ENCODE results near the gene PLCL1. TPM values are rescaled to one million over a fixed set of nuclear protein-coding genes. Genes with fewer than 3 reads are reported as not detected.

The PLCL1 gene
- total RNA-seq, 1 donor from 2014 or later, result 0.04 TPM

DNA sequence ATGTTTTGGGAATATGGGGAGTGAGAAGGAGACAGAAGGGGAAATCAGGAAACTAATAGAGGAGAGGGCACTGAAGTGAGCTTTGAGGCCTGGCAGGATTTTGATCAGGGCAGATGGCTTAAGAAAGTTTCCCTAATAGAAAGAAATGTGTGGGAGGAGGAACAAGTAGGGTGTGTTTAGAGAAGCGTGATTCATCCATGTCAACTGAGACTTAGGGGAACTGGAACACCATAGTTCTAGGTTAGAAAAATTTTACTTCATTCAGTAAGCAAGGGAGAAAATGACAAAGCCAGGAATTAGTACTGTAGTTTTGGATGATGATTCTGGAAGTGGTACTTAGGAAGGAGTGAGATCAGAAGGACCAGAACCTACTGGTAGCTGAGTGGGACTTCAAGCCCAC lies 296.0 kb downstream of the PLCL1 start:
- Mint-ChIP-seq H3K4me3 (no peak overlapping the region), H3K36me3 (ENCODE audit: low read depth) (no peaks in the 10 kb centered on the region), H3K27me3 (no peaks in the 10 kb centered on the region), H3K9me3 (peaks cover 1% of the 10 kb centered on the region), H3K4me1 (no peaks in the 10 kb centered on the region), H3K27ac (no peak overlapping the region)
- ATAC-seq (ENCODE audit: low read depth), result no peak
- no peak for TF ChIP-seq CTCF (IDR thresholded peaks at IDR 0.05)
- POLR2A ChIA-PET, result no interaction called here
- DNase-seq, result no peak
- CTCF ChIA-PET, result no interaction called here
- intact Hi-C loops (cut with micrococcal nuclease), result no loop called here

DNA sequence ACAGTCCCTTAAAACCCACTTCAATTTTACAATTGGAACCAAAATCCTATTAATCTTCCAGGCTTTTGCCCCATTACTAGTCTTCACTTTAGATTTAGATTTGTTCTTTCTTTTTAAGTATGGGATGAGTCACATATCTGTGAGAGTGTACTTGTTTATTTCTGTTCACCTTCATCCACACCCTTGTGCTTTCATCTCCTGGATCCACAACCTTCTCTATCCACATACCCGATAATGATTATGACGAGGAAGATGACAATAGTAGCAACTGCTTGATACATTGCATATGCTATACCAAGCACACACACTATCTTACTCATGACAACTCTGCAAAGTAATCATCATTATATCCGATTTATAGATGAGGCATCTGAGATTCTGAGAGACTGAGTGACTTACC lies 297.3 kb downstream of the PLCL1 start:
- intact Hi-C loops (cut with micrococcal nuclease), result no loop called here
- ChIA-PET POLR2A (no interaction called here), CTCF (no interaction called here)
- H3K27me3 Mint-ChIP-seq, result no peaks in the 10 kb centered on the region
- no peak for ATAC-seq (ENCODE audit: low read depth)
- no peak overlapping the region for H3K27ac Mint-ChIP-seq
- H3K4me1 Mint-ChIP-seq, result no peaks in the 10 kb centered on the region
- TF ChIP-seq CTCF (IDR thresholded peaks at IDR 0.05), result no peak
- H3K9me3 Mint-ChIP-seq, result peaks cover 1% of the 10 kb centered on the region
- DNase-seq, result no peak
- no peaks in the 10 kb centered on the region for H3K36me3 Mint-ChIP-seq (ENCODE audit: low read depth)
- H3K4me3 Mint-ChIP-seq, result no peak overlapping the region

GRCh38 chr2:198102120-198102519 lies 297.7 kb downstream of the PLCL1 start:
- H3K27ac Mint-ChIP-seq, result no peak overlapping the region
- H3K9me3 Mint-ChIP-seq, result peaks cover 1% of the 10 kb centered on the region
- H3K4me3 Mint-ChIP-seq, result no peak overlapping the region
- no peak for DNase-seq
- ChIA-PET POLR2A (no interaction called here), CTCF (no interaction called here)
- intact Hi-C loops (cut with micrococcal nuclease), result no loop called here
- ATAC-seq (ENCODE audit: low read depth), result no peak
- no peaks in the 10 kb centered on the region for H3K27me3 Mint-ChIP-seq
- no peaks in the 10 kb centered on the region for H3K4me1 Mint-ChIP-seq
- no peaks in the 10 kb centered on the region for H3K36me3 Mint-ChIP-seq (ENCODE audit: low read depth)
- TF ChIP-seq CTCF (IDR thresholded peaks at IDR 0.05), result no peak

DNA sequence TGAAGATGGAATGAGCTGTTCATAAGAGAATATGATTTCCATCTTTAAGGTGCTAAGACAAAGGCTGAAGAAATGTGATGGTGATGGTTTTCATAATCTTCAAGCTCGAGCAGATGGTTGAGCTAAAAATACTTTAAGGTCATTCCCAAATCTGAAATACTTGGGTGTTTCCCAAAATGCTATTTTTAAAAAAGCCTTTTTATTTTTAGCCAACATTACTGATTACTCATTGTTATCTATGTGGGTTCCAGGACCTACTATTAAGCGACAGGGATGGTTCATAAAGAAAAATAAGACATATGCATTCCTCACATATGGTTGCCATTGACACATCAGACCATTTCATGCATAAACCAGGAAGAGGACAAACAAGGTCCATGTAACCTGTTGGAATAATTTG lies 298.5 kb downstream of the PLCL1 start:
- no peaks in the 10 kb centered on the region for H3K27me3 Mint-ChIP-seq
- no peak overlapping the region for H3K4me3 Mint-ChIP-seq
- intact Hi-C loops (cut with micrococcal nuclease), result no loop called here
- ATAC-seq (ENCODE audit: low read depth) (no peak), DNase-seq (no peak)
- ChIA-PET POLR2A (no interaction called here), CTCF (no interaction called here)
- H3K27ac Mint-ChIP-seq, result no peak overlapping the region
- H3K4me1 Mint-ChIP-seq, result no peaks in the 10 kb centered on the region
- no peak for TF ChIP-seq CTCF (IDR thresholded peaks at IDR 0.05)
- H3K36me3 Mint-ChIP-seq (ENCODE audit: low read depth), result no peaks in the 10 kb centered on the region
- peaks cover 1% of the 10 kb centered on the region for H3K9me3 Mint-ChIP-seq

- Mint-ChIP-seq H3K27me3 (no peaks in the 10 kb centered on the region), H3K27ac (no peak overlapping the region), H3K9me3 (no peaks in the 10 kb centered on the region), H3K4me3 (no peak overlapping the region), H3K4me1 (no peaks in the 10 kb centered on the region), H3K36me3 (ENCODE audit: low read depth) (no peaks in the 10 kb centered on the region)
- no peak for TF ChIP-seq CTCF (IDR thresholded peaks at IDR 0.05)
- intact Hi-C loops (cut with micrococcal nuclease), result no loop called here
- ATAC-seq (ENCODE audit: low read depth) (no peak), DNase-seq (no peak)
- POLR2A ChIA-PET, result no interaction called here
- CTCF ChIA-PET, result no interaction called here
Observed at GRCh38 chr2:198106621-198107385, 302.4 kb downstream of the PLCL1 start.

Measured in activated B cell treated with CpG ODN at 0.5 μM for 24 hours (primary cell).